Erythroblast (primary cell): ENCODE data around the gene ASB15.

Experiments used
- GATA1 ChIP-seq: IDR thresholded peaks from 2 replicates; pipeline ENCODE4 v1.6.1; 2011; ENCODE audit warnings: low read depth, mild to moderate bottlenecking, control low read depth, low read length, moderate library complexity
- POLR2A ChIP-seq: IDR thresholded peaks from 2 replicates; pipeline ENCODE4 v1.6.1; 2011; ENCODE audit warnings: mild to moderate bottlenecking, low read length

DNA sequence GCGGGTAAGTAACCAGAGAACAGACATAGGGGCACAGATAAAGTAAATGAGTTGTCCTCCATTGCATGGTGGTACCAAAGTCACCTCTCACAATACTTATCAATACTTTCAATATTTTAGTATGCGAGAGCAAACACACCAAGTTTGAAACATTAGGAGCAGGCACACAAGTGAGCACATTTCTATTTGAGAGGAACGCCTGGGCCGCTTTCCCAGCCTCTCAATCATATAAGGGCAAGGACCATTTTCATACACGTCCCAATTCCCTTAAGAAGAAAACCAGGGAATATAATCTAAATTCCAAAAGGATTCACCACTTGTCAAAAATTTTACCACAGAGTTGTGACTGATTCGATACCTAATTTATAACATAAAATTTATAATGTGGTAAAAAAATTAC, 61.6 kb downstream of the ASB15 start:
- TF ChIP-seq POLR2A: no peak
- TF ChIP-seq GATA1: no peak
